Neural cell (in vitro differentiated cells): ENCODE data around the gene BCKDHB. TPM values are rescaled to one million over a fixed set of nuclear protein-coding genes. Genes with fewer than 3 reads are reported as not detected.

Experiments used
- H2AFZ ChIP-seq: fragments of 200-600, 300-800 bp; sonication (generic), shearing (Covaris generic); 2 replicates; pipeline ENCODE4 v1.6.0; 2014; ENCODE audit warnings: low read depth, mild to moderate bottlenecking, antibody characterized with exemption, low read length, moderate library complexity
- H3F3A ChIP-seq: fragments of 200-600 bp; shearing (Covaris generic); 2 replicates; pipeline ENCODE4 v1.6.1; 2016; ENCODE audit warnings: mild to moderate bottlenecking, moderate library complexity, mixed read lengths, antibody characterized with exemption, low read length; ENCODE audit not compliant: insufficient read depth, poor library complexity, severe bottlenecking
- H3K27ac ChIP-seq: fragments of 200-600, 300-800 bp; sonication (generic), shearing (Covaris generic); 2 replicates; pipeline ENCODE4 v1.5.1; 2014; ENCODE audit warnings: mild to moderate bottlenecking, low read length, moderate library complexity
- H3K27me3 ChIP-seq: fragments of 300-800, 200-600 bp; sonication (generic), shearing (Covaris generic); 2 replicates; pipeline ENCODE4 v1.6.0; 2014; ENCODE audit warnings: mild to moderate bottlenecking, low read depth, low read length, moderate library complexity; ENCODE audit not compliant: insufficient read depth
- H3K36me3 ChIP-seq: fragments of 300-800, 200-600 bp; sonication (generic), shearing (Covaris generic); 2 replicates; pipeline ENCODE4 v1.5.1; 2014; ENCODE audit warnings: mild to moderate bottlenecking, antibody characterized with exemption, low read length, moderate library complexity; ENCODE audit not compliant: insufficient read depth
- H3K4me2 ChIP-seq: fragments of 300-800, 200-600 bp; sonication (generic), shearing (Covaris generic); 2 replicates; pipeline ENCODE4 v1.6.0; 2014; ENCODE audit warnings: mild to moderate bottlenecking, low read length
- H3K4me3 ChIP-seq: fragments of 300-800, 200-600 bp; sonication (generic), shearing (Covaris generic); 2 replicates; pipeline ENCODE4 v1.5.1; 2014; ENCODE audit warnings: mild to moderate bottlenecking, low read length, moderate library complexity
- H3K79me2 ChIP-seq: fragments of 200-600 bp; shearing (Covaris generic); replicated peaks from 2 replicates; pipeline ENCODE4 v1.6.0; 2014; ENCODE audit warnings: mild to moderate bottlenecking, low read length, moderate library complexity; ENCODE audit not compliant: insufficient read depth
- H3K9ac ChIP-seq: fragments of 300-800, 200-600 bp; sonication (generic), shearing (Covaris generic); 2 replicates; pipeline ENCODE4 v1.6.1; 2016; ENCODE audit warnings: mild to moderate bottlenecking, low read length, mixed read lengths
- H3K9me2 ChIP-seq: fragments of 200-600 bp; shearing (Covaris generic); 2 replicates; pipeline ENCODE4 v1.6.1; 2016; ENCODE audit warnings: mild to moderate bottlenecking, low read length, mixed read lengths; ENCODE audit not compliant: insufficient read depth
- H3K9me3 ChIP-seq: fragments of 200-600, 300-800 bp; sonication (generic), shearing (Covaris generic); 2 replicates; pipeline ENCODE4 v1.6.1; 2016; ENCODE audit warnings: mild to moderate bottlenecking, mixed run types, low read length, moderate library complexity, mixed read lengths
- H4K20me1 ChIP-seq: fragments of 200-600 bp; shearing (Covaris generic); 2 replicates; pipeline ENCODE4 v1.6.1; 2016; ENCODE audit warnings: mild to moderate bottlenecking, mixed run types; ENCODE audit not compliant: insufficient read depth
- CTCF ChIP-seq: fragments of 450-650 bp; IDR thresholded peaks from 2 replicates; pipeline ENCODE4 v1.5.1; 2014; ENCODE audit warnings: antibody characterized with exemption, mild to moderate bottlenecking, moderate library complexity; ENCODE audit not compliant: poor library complexity, severe bottlenecking
- EP300 ChIP-seq: fragments of 450-650 bp; conservative IDR thresholded peaks from 2 replicates; pipeline ENCODE4 v1.6.1; 2014; ENCODE audit warnings: antibody characterized with exemption, mild to moderate bottlenecking, moderate library complexity; ENCODE audit not compliant: poor library complexity, severe bottlenecking
- EZH2 ChIP-seq: fragments of 200-600, 300-800 bp; shearing (Covaris generic), sonication (generic); IDR thresholded peaks from 2 replicates; pipeline ENCODE4 v1.6.1; 2014; ENCODE audit warnings: antibody characterized with exemption, low read length, borderline replicate concordance, mild to moderate bottlenecking; ENCODE audit not compliant: insufficient read depth, poor library complexity, severe bottlenecking
- MXI1 ChIP-seq: fragments of 450-650 bp; conservative IDR thresholded peaks from 2 replicates; pipeline ENCODE4 v1.6.1; 2014; ENCODE audit warnings: antibody characterized with exemption, mild to moderate bottlenecking; ENCODE audit not compliant: poor library complexity, severe bottlenecking
- POLR2AphosphoS5 ChIP-seq: IDR thresholded peaks from 2 replicates; pipeline ENCODE4 v1.6.1; 2012
- RAD21 ChIP-seq: fragments of 450-650 bp; conservative IDR thresholded peaks from 2 replicates; pipeline ENCODE4 v1.6.1; 2014; ENCODE audit warnings: antibody characterized with exemption, mild to moderate bottlenecking, moderate library complexity
- REST ChIP-seq: IDR thresholded peaks from 2 replicates; pipeline ENCODE4 v1.6.1; 2012; ENCODE audit warnings: borderline replicate concordance
- SMC3 ChIP-seq: fragments of 450-650 bp; conservative IDR thresholded peaks from 2 replicates; pipeline ENCODE4 v1.6.1; 2014; ENCODE audit warnings: antibody characterized with exemption, mild to moderate bottlenecking, moderate library complexity; ENCODE audit not compliant: poor library complexity
- TAF1 ChIP-seq: IDR thresholded peaks from 2 replicates; pipeline ENCODE4 v1.6.1; 2012; ENCODE audit warnings: low read depth
- polyA plus RNA-seq: library from polyadenylated mRNA; depleted of rRNA; stranded (reverse); fragments of >200 nt; gene quantifications from 2 replicates; pipeline ENCODE4 v1.2.3, GENCODE V29; 2014

BCKDHB gene
- polyA plus RNA-seq, 1 donor from 2014 or later, result 16.1 TPM

- no peak overlapping the region for H3K9ac ChIP-seq
- no peaks in the 10 kb centered on the region for H3K9me3 ChIP-seq
- no peaks in the 10 kb centered on the region for H3K36me3 ChIP-seq
- H2AFZ ChIP-seq, result no peak overlapping the region
- H3K4me3 ChIP-seq, result no peak overlapping the region
- H3K9me2 ChIP-seq, result no peaks in the 10 kb centered on the region
- no peaks in the 10 kb centered on the region for H4K20me1 ChIP-seq
- H3K79me2 ChIP-seq, result no peaks in the 10 kb centered on the region
- H3K27ac ChIP-seq, result no peak overlapping the region
- no peaks in the 10 kb centered on the region for H3F3A ChIP-seq
- H3K27me3 ChIP-seq, result no peaks in the 10 kb centered on the region
- no peak overlapping the region for H3K4me2 ChIP-seq
- TF ChIP-seq EZH2 (no peak), SMC3 (no peak), TAF1 (no peak), RAD21 (no peak), CTCF (no peak), EP300 (no peak), POLR2AphosphoS5 (no peak), REST (no peak), MXI1 (no peak)
Measured at GRCh38 chr6:80179695-80180094, 73.2 kb downstream of the BCKDHB start.

- H3K9me2 ChIP-seq, result no peaks in the 10 kb centered on the region
- H4K20me1 ChIP-seq, result no peaks in the 10 kb centered on the region
- H3K9me3 ChIP-seq, result no peaks in the 10 kb centered on the region
- no peaks in the 10 kb centered on the region for H3F3A ChIP-seq
- H3K27ac ChIP-seq, result no peak overlapping the region
- no peak overlapping the region for H3K4me2 ChIP-seq
- no peak overlapping the region for H2AFZ ChIP-seq
- H3K4me3 ChIP-seq, result no peak overlapping the region
- no peak for TF ChIP-seq CTCF
- H3K36me3 ChIP-seq, result no peaks in the 10 kb centered on the region
- H3K27me3 ChIP-seq, result no peaks in the 10 kb centered on the region
- no peaks in the 10 kb centered on the region for H3K79me2 ChIP-seq
- H3K9ac ChIP-seq, result no peak overlapping the region
Measured at GRCh38 chr6:80181352-80182081, 75.0 kb downstream of the BCKDHB start.
